Brain microvascular endothelial cell (primary cell): ENCODE data around the gene CDCP2.

Experiments
- DNase-seq: peaks from one replicate; pipeline ENCODE4 v3.0.0-alpha.2; 2020
- H3K27ac ChIP-seq: fragments of 250-450 bp; sonication (Bioruptor Pico); 2 replicates; pipeline ENCODE4 v1.5.1; 2020; ENCODE audit warnings: mild to moderate bottlenecking, moderate library complexity
- H3K27me3 ChIP-seq: fragments of 250-450 bp; sonication (Bioruptor Pico); replicated peaks from 2 replicates; pipeline ENCODE4 v1.5.1; 2020; ENCODE audit warnings: mild to moderate bottlenecking
- H3K36me3 ChIP-seq: fragments of 250-450 bp; sonication (Bioruptor Pico); replicated peaks from 2 replicates; pipeline ENCODE4 v1.5.1; 2020; ENCODE audit warnings: mild to moderate bottlenecking
- H3K4me3 ChIP-seq: 2 replicates; pipeline ENCODE4 v1.5.1; 2011; ENCODE audit warnings: low read depth, mild to moderate bottlenecking, control low read depth, low read length, moderate library complexity
- CTCF ChIP-seq: IDR thresholded peaks from 2 replicates; pipeline ENCODE4 v1.5.1; 2011; ENCODE audit warnings: low read depth, mild to moderate bottlenecking, moderate library complexity, low read length, control low read depth, inconsistent platforms; ENCODE audit errors: missing control alignments
- in situ Hi-C: cut with HindIII; loops from 2 replicates; pipeline ENCODE4 v1.10.0; 2017; ENCODE audit warnings: low sequenced_read_pairs, low pct_ligation_motif_present

The CDCP2 gene

GRCh38 chr1:54156201-54156600 lies 3.4 kb upstream of the CDCP2 start:
- in situ Hi-C loops = no loop called here
- no peak for DNase-seq
- Histone ChIP-seq H3K27me3 (no peaks in the 10 kb centered on the region), H3K4me3 (no peak overlapping the region), H3K27ac (no peak overlapping the region), H3K36me3 (no peaks in the 10 kb centered on the region)
- no peak for TF ChIP-seq CTCF

GRCh38 chr1:54153535-54154439 lies 987 bp upstream of the CDCP2 start:
- DNase-seq = peak; percentile 55
- in situ Hi-C loops = no loop called here

GRCh38 chr1:54151013-54151412 lies 1.8 kb downstream of the CDCP2 start:
- no peak for DNase-seq
- Histone ChIP-seq H3K36me3 (no peaks in the 10 kb centered on the region), H3K27ac (no peak overlapping the region), H3K27me3 (no peaks in the 10 kb centered on the region), H3K4me3 (no peak overlapping the region)
- TF ChIP-seq CTCF = no peak
- in situ Hi-C loops = no loop called here

More at GRCh38 chr1:54153535-54154439, 987 bp upstream of the CDCP2 start:
- Histone ChIP-seq H3K27me3 (no peaks in the 10 kb centered on the region), H3K27ac (no peak overlapping the region), H3K4me3 (no peak overlapping the region), H3K36me3 (no peaks in the 10 kb centered on the region)
- no peak for TF ChIP-seq CTCF

- DNase-seq = no peak
- Histone ChIP-seq H3K27me3 (no peaks in the 10 kb centered on the region), H3K27ac (no peak overlapping the region), H3K36me3 (no peaks in the 10 kb centered on the region), H3K4me3 (no peak overlapping the region)
- TF ChIP-seq CTCF = no peak
- in situ Hi-C loops = no loop called here
Measured at GRCh38 chr1:54149734-54150133, 3.1 kb downstream of the CDCP2 start.

GRCh38 chr1:54144366-54144765 lies 8.4 kb downstream of the CDCP2 start:
- no peak overlapping the region for H3K4me3 ChIP-seq
- no peak overlapping the region for H3K27ac ChIP-seq
- no peak for TF ChIP-seq CTCF
- no peak for DNase-seq
- in situ Hi-C loops = no loop called here
- H3K36me3 ChIP-seq = no peaks in the 10 kb centered on the region
- no peaks in the 10 kb centered on the region for H3K27me3 ChIP-seq
